ENCODE measurements around the gene TTC16. TPM values are rescaled to one million over a fixed set of nuclear protein-coding genes. Genes with fewer than 3 reads are reported as not detected.

The TTC16 gene
- total RNA-seq, 2 experiments from 2014 or later: 1.6 to 2.1 TPM

DNA sequence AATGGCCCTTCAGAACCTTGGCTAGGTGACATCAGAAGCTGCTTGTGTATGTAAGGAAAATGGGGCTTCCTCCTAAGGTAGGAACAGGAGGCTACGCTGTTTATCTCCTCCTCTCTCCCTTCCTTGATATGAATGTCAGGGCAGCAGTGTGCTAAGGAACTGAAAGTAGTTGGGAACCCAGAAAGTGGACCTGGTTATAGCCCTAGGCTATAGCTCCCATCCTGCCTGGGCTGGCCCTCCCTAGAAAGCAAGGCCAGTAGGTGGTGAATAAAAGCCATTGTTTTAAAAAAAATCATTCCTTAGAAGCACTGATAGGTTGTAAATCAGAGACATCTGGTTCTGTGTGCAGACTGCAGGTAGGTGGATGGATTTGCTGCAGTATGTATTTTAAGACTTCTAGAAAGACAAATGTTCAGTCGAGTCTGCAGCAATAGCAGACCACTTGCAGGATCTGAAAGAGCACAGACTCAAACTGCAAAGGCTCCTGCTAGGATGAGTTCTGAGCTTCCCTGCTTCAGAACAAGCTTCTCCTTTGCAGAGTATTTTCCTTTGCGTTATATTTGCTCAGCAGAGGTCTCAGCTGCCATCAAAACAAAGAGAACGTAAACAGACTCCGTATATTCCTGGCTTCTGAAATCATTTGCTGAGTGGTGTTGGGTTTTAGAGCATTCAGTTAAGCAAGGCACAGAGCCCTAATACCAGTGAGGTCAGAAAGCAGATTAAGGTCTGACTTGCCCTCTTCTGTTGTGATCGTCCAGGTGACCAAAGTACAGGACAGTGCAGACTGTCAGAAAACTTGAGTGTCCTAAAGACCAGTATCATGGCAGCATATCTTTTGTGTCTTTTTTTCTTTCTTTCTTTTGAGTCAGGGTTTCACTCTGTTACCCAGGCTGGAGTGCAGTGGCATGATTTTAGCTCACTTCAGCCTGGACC lies 29.2 kb upstream of the TTC16 start:
- Histone ChIP-seq H3K9me3 (ENCODE audit: control insufficient read depth in 1 of 2, insufficient read depth in 1 of 2, low read length in 2 of 2) (no peaks in the 10 kb centered on the region), H3K36me3 (ENCODE audit: insufficient read depth, low read length) (no peaks in the 10 kb centered on the region), H3K4me3 (ENCODE audit: low read length) (no peak overlapping the region), H3K27ac (ENCODE audit: low read depth in 1 of 2, low read length in 2 of 2) (no peak overlapping the region), H3K4me1 (ENCODE audit: insufficient read depth, low read length) (no peaks in the 10 kb centered on the region), H3K27me3 (ENCODE audit: control insufficient read depth in 1 of 2, insufficient read depth in 2 of 2, low read length in 2 of 2) (no peaks in the 10 kb centered on the region)
- Mint-ChIP-seq H3K4me1 (ENCODE audit: low read depth) (no peaks in the 10 kb centered on the region), H3K27me3 (no peaks in the 10 kb centered on the region), H3K36me3 (ENCODE audit: low read depth) (no peaks in the 10 kb centered on the region), H3K4me3 (no peak overlapping the region), H3K27ac (no peak overlapping the region), H3K9me3 (no peaks in the 10 kb centered on the region)
- no peak for ATAC-seq (ENCODE audit: poor library complexity)
- intact Hi-C loops (cut with DNase I, micrococcal nuclease): no loop called here
- DNase-seq: no peak
- ChIA-PET POLR2A (no interaction called here), CTCF (no interaction called here)
- TF ChIP-seq, protein P1, sequence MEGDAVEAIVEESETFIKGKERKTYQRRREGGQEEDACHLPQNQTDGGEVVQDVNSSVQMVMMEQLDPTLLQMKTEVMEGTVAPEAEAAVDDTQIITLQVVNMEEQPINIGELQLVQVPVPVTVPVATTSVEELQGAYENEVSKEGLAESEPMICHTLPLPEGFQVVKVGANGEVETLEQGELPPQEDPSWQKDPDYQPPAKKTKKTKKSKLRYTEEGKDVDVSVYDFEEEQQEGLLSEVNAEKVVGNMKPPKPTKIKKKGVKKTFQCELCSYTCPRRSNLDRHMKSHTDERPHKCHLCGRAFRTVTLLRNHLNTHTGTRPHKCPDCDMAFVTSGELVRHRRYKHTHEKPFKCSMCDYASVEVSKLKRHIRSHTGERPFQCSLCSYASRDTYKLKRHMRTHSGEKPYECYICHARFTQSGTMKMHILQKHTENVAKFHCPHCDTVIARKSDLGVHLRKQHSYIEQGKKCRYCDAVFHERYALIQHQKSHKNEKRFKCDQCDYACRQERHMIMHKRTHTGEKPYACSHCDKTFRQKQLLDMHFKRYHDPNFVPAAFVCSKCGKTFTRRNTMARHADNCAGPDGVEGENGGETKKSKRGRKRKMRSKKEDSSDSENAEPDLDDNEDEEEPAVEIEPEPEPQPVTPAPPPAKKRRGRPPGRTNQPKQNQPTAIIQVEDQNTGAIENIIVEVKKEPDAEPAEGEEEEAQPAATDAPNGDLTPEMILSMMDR (IDR thresholded peaks at IDR 0.05): no peak

DNA sequence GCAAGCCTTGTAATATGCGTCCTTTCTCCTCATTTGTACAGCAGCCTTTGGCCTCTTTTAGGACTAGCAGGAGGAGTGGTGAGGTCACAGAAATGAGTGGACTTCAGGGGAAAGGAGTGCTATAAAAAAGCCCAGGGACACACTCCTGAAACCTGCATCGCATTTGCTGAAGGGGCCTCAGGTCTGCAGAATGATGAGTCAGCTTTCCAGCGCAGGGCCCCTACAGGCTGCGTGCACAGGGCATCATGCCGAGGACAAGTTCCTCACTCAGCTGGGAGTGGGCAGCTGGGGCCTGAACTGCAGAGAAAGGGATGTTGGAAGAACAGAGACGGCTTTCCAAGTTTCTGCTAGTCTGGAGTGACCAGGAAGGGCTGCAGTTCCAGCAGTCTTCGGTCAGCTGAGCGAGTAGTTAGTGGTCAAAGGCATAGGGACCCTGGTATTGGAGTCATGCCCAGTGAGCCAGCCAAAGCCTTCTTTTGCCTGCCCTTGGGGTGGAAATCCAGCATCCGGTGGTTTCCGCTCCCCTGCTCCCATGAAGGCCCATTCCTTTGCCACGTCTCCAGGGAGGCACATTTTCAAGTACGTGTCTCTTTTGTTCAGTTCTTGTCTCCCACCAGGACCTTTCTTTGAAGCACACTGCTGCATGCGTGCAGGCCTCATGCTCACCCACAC lies 26.4 kb upstream of the TTC16 start:
- Mint-ChIP-seq H3K4me3 (no peak overlapping the region), H3K9me3 (no peaks in the 10 kb centered on the region), H3K27me3 (no peaks in the 10 kb centered on the region), H3K36me3 (ENCODE audit: low read depth) (no peaks in the 10 kb centered on the region), H3K27ac (no peak overlapping the region), H3K4me1 (ENCODE audit: low read depth) (no peaks in the 10 kb centered on the region)
- Histone ChIP-seq H3K4me3 (ENCODE audit: low read length) (no peak overlapping the region), H3K36me3 (ENCODE audit: insufficient read depth, low read length) (no peaks in the 10 kb centered on the region), H3K27me3 (ENCODE audit: control insufficient read depth in 1 of 2, insufficient read depth in 2 of 2, low read length in 2 of 2) (no peaks in the 10 kb centered on the region), H3K9me3 (ENCODE audit: control insufficient read depth in 1 of 2, insufficient read depth in 1 of 2, low read length in 2 of 2) (no peaks in the 10 kb centered on the region), H3K27ac (ENCODE audit: low read depth in 1 of 2, low read length in 2 of 2) (no peak overlapping the region), H3K4me1 (ENCODE audit: insufficient read depth, low read length) (no peaks in the 10 kb centered on the region)
- DNase-seq (no peak), ATAC-seq (ENCODE audit: poor library complexity) (no peak)
- intact Hi-C loops (cut with DNase I, micrococcal nuclease): no loop called here
- ChIA-PET CTCF (no interaction called here), POLR2A (no interaction called here)
- TF ChIP-seq, protein P1 (IDR thresholded peaks at IDR 0.05): no peak

DNA sequence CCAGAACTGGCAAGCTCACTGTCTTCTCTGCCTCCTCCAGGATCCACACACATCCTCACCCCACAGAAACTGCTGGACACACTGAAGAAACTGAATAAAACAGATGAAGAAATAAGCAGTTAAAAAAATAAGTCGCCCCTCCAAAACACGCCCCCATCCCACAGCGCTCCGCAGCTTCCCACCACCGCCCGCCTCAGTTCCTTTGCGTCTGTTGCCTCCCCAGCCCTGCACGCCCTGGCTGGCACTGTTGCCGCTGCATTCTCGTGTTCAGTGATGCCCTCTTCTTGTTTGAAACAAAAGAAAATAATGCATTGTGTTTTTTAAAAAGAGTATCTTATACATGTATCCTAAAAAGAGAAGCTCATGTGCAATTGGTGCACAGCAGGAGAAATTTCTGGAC lies 25.1 kb upstream of the TTC16 start:
- DNase-seq: no peak
- no peaks in the 10 kb centered on the region for H3K9me3 ChIP-seq (ENCODE audit: control insufficient read depth in 1 of 2, insufficient read depth in 1 of 2, low read length in 2 of 2)
- ChIA-PET CTCF (no interaction called here), POLR2A (no interaction called here)
- no peaks in the 10 kb centered on the region for H3K9me3 Mint-ChIP-seq
- intact Hi-C loops (cut with DNase I, micrococcal nuclease): no loop called here
- H3K4me3 Mint-ChIP-seq: no peak overlapping the region
- H3K27me3 Mint-ChIP-seq: no peaks in the 10 kb centered on the region
- H3K36me3 Mint-ChIP-seq (ENCODE audit: low read depth): no peaks in the 10 kb centered on the region
- no peaks in the 10 kb centered on the region for H3K27me3 ChIP-seq (ENCODE audit: control insufficient read depth in 1 of 2, insufficient read depth in 2 of 2, low read length in 2 of 2)
- H3K4me1 ChIP-seq (ENCODE audit: insufficient read depth, low read length): no peaks in the 10 kb centered on the region
- ATAC-seq (ENCODE audit: poor library complexity): no peak
- TF ChIP-seq, protein P1 (IDR thresholded peaks at IDR 0.05): no peak
- H3K4me3 ChIP-seq (ENCODE audit: low read length): no peak overlapping the region
- no peaks in the 10 kb centered on the region for H3K36me3 ChIP-seq (ENCODE audit: insufficient read depth, low read length)
- H3K4me1 Mint-ChIP-seq (ENCODE audit: low read depth): no peaks in the 10 kb centered on the region
- no peak overlapping the region for H3K27ac Mint-ChIP-seq
- no peak overlapping the region for H3K27ac ChIP-seq (ENCODE audit: low read depth in 1 of 2, low read length in 2 of 2)
